WTC11 (cell line): ENCODE results near the gene AP3B2. TPM values are rescaled to one million over a fixed set of nuclear protein-coding genes. Genes with fewer than 3 reads are reported as not detected.

Experiments used
- ATAC-seq: fragments of 200-7000 bp; cut with Tn5 transposase; 2 replicates; pipeline ENCODE4 v1.10.0; 2021; ENCODE audit warnings: mild to moderate bottlenecking, moderate library complexity
- CTCF ChIA-PET: fragments of 300-600 bp; sonication (Branson Sonifier 250); formaldehyde crosslinking; loops from one replicate; lab custom pipeline; 2021; ENCODE audit warnings: antibody characterized with exemption; lab: Charles Lee
- POLR2A ChIA-PET: fragments of 350-600 bp; sonication (Branson Sonifier 250); formaldehyde crosslinking; loops from one replicate; lab custom pipeline; 2021; ENCODE audit warnings: antibody characterized with exemption; lab: Charles Lee
- DNase-seq: peaks from one replicate; pipeline ENCODE4 v3.0.0; 2021; ENCODE audit warnings: low spot score
- H3K27ac Mint-ChIP-seq: 2 replicates; pipeline ENCODE4 v1.8.0; 2021; ENCODE audit warnings: mixed read lengths
- H3K27me3 Mint-ChIP-seq: 2 replicates; pipeline ENCODE4 v1.8.0; 2021; ENCODE audit warnings: low read depth, mild to moderate bottlenecking, moderate library complexity, mixed read lengths
- H3K36me3 Mint-ChIP-seq: 2 replicates; pipeline ENCODE4 v1.8.0; 2021; ENCODE audit warnings: mixed read lengths
- H3K4me1 Mint-ChIP-seq: 2 replicates; pipeline ENCODE4 v1.8.0; 2022; ENCODE audit warnings: mixed read lengths
- H3K4me3 Mint-ChIP-seq: 2 replicates; pipeline ENCODE4 v1.8.0; 2021; ENCODE audit warnings: mild to moderate bottlenecking, moderate library complexity, mixed read lengths
- H3K9me3 Mint-ChIP-seq: 2 replicates; pipeline ENCODE4 v1.8.0; 2021; ENCODE audit warnings: mixed read lengths
- ELF4 ChIP-seq: sonication (generic); formaldehyde crosslinking; IDR thresholded peaks from 2 replicates; pipeline ENCODE4 v1.8.1; 2022; ENCODE audit warnings: low read depth, mild to moderate bottlenecking, moderate library complexity, missing genetic modification reagents
- FOXK1 ChIP-seq: sonication (generic); formaldehyde crosslinking; IDR thresholded peaks from 2 replicates; pipeline ENCODE4 v1.8.0; 2022; ENCODE audit warnings: mild to moderate bottlenecking, moderate library complexity, missing genetic modification reagents
- GRHL2 ChIP-seq: fragments of 250-450 bp; sonication (Bioruptor Pico); IDR thresholded peaks from 2 replicates; pipeline ENCODE4 v1.8.0; 2022; ENCODE audit warnings: mild to moderate bottlenecking, moderate library complexity; ENCODE audit not compliant: insufficient replicate concordance, severe bottlenecking
- HMGA2 ChIP-seq: fragments of 250-450 bp; sonication (Bioruptor Pico); IDR thresholded peaks from 2 replicates; pipeline ENCODE4 v1.4.0; 2021; ENCODE audit warnings: mild to moderate bottlenecking, moderate library complexity
- IRF2 ChIP-seq: sonication (generic); formaldehyde crosslinking; IDR thresholded peaks from 2 replicates; pipeline ENCODE4 v1.8.0; 2022; ENCODE audit warnings: low read depth, missing genetic modification reagents, borderline replicate concordance
- KAT7 ChIP-seq: sonication (generic); formaldehyde crosslinking; IDR thresholded peaks from 2 replicates; pipeline ENCODE4 v1.8.1; 2023; ENCODE audit warnings: missing genetic modification reagents, mild to moderate bottlenecking, borderline replicate concordance
- MYBL2 ChIP-seq: sonication (generic); formaldehyde crosslinking; IDR thresholded peaks from 2 replicates; pipeline ENCODE4 v1.8.1; 2023; ENCODE audit warnings: mild to moderate bottlenecking, moderate library complexity, missing genetic modification reagents
- OVOL2 ChIP-seq: fragments of 250-450 bp; sonication (Bioruptor Pico); IDR thresholded peaks from 2 replicates; pipeline ENCODE4 v1.9.0; 2021; ENCODE audit warnings: mild to moderate bottlenecking, borderline replicate concordance
- SP1 ChIP-seq: sonication (generic); formaldehyde crosslinking; conservative IDR thresholded peaks from 2 replicates; pipeline ENCODE4 v1.8.1; 2022; ENCODE audit warnings: missing genetic modification reagents
- TCF7 ChIP-seq: sonication (generic); formaldehyde crosslinking; IDR thresholded peaks from 2 replicates; pipeline ENCODE4 v1.8.0; 2022; ENCODE audit warnings: mild to moderate bottlenecking, low read depth, missing genetic modification reagents, moderate library complexity
- TP53 ChIP-seq: sonication (generic); formaldehyde crosslinking; IDR thresholded peaks from 2 replicates; pipeline ENCODE4 v1.8.1; 2023; ENCODE audit warnings: mild to moderate bottlenecking, missing genetic modification reagents
- ZNF396 ChIP-seq: fragments of 250-450 bp; sonication (Bioruptor Pico); IDR thresholded peaks from 2 replicates; pipeline ENCODE4 v1.8.0; 2021; ENCODE audit warnings: mild to moderate bottlenecking, moderate library complexity, borderline replicate concordance
- ZNF671 ChIP-seq: fragments of 250-450 bp; sonication (Bioruptor Pico); IDR thresholded peaks from 2 replicates; pipeline ENCODE4 v1.8.0; 2021; ENCODE audit warnings: mild to moderate bottlenecking
- total RNA-seq: library from RNA; stranded (reverse); gene quantifications from 3 replicates; pipeline ENCODE4 v1.2.3, GENCODE V29; 2021
- TF ChIP-seq, protein P1 (sequence below): fragments of 250-450 bp; sonication (Bioruptor Pico); IDR thresholded peaks from 2 replicates; pipeline ENCODE4 v1.9.0; 2021; ENCODE audit warnings: moderate library complexity, mild to moderate bottlenecking, inconsistent platforms, borderline replicate concordance
- TF ChIP-seq, protein P2 (sequence below): sonication (generic); formaldehyde crosslinking; IDR thresholded peaks from 2 replicates; pipeline ENCODE4 v1.8.1; 2022; ENCODE audit warnings: missing genetic modification reagents, borderline replicate concordance
- TF ChIP-seq, protein P3 (sequence below): fragments of 250-450 bp; sonication (Bioruptor Pico); conservative IDR thresholded peaks from 2 replicates; pipeline ENCODE4 v1.9.0; 2021; ENCODE audit warnings: mild to moderate bottlenecking
- TF ChIP-seq, protein P4 (sequence below): sonication (generic); formaldehyde crosslinking; IDR thresholded peaks from 2 replicates; pipeline ENCODE4 v1.8.1; 2023; ENCODE audit warnings: mild to moderate bottlenecking, missing genetic modification reagents, moderate library complexity
- TF ChIP-seq, protein P5 (sequence below): sonication (generic); formaldehyde crosslinking; IDR thresholded peaks from 2 replicates; pipeline ENCODE4 v1.8.0; 2022; ENCODE audit warnings: mild to moderate bottlenecking, missing genetic modification reagents
- TF ChIP-seq, protein P6 (sequence below): sonication (generic); formaldehyde crosslinking; IDR thresholded peaks from 2 replicates; pipeline ENCODE4 v1.8.1; 2023; ENCODE audit warnings: mild to moderate bottlenecking, missing genetic modification reagents
- TF ChIP-seq, protein P7 (sequence below): fragments of 250-450 bp; sonication (Bioruptor Pico); IDR thresholded peaks from 2 replicates; pipeline ENCODE4 v1.9.0; 2021; ENCODE audit warnings: mild to moderate bottlenecking
- TF ChIP-seq, protein P8 (sequence below): sonication (generic); formaldehyde crosslinking; conservative IDR thresholded peaks from 2 replicates; pipeline ENCODE4 v1.8.1; 2022; ENCODE audit warnings: mild to moderate bottlenecking, missing genetic modification reagents
- TF ChIP-seq, protein P9 (sequence below): sonication (generic); formaldehyde crosslinking; IDR thresholded peaks from 2 replicates; pipeline ENCODE4 v1.8.0; 2022; ENCODE audit warnings: mild to moderate bottlenecking, missing genetic modification reagents

The AP3B2 gene
- total RNA-seq, 1 experiment from 2014 or later: 17.7 TPM

DNA sequence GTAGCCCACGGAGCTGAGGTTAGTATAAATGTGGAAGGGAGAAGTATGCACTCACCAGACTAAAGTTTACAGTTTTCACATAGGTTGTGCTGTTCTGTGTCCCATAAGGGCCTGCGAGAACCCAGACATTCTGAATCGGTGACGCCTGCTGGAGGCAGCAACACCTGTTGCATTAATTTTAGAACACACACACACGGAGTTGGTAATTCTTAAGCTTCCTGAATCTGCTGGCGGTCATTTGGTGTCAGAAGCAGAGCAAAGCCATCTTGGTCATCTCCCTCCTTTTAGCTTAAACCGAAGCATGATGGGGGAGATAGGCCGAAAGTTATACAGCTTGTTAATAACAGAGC lies 41.1 kb upstream of the AP3B2 start:
- CTCF ChIA-PET: interaction anchor here (0.8 to 1.8 kb wide), 9 partner anchors 14 to 220 kb away, joined by 3 to 8 read pairs (median 3); partner anchors contain the start of genes CPEB1 and RPS17
- no peaks in the 10 kb centered on the region for H3K9me3 Mint-ChIP-seq

DNA sequence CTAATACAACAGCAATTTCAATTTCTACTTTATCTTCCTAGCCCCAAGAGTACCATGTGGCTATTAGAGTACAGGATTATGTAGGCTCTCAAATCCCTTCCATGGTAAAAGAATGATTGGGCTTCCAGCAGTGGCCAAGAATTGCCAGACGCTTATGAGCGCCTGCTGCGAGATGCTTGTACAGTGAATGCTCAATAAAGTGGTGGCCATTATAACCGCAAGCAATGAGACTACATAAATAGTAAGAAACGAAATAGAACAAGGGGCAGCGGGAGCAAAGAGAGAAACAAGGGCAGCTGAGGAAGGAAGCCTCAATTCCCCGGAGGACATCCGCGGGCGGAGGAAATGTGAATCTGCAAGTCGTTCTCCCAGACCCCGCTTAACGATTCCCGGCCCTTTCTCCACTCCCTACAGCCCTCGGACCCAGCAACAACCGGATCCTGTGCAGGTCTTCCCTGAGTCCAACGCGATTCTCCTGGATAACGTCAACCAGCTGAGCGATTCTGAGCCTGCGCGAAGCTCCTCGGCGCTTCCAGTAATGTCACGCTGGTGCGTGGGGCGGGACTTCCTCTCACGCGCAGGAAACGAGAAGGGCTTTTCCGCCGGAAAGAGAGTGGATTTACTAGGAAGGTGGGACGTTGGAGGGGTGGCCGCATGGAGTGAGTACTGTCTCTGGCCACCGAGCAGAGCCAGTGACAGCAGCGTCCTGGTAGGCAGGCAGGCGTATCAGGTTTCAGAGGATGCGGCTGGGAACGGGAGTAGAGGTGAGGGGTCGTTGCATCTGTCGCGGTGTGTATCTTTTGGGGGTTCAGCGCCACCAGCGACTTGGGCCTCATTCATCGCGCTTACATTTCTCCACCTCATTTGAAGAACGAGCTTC lies 40.5 kb upstream of the AP3B2 start:
- peaks cover 17% of the 10 kb centered on the region for H3K36me3 Mint-ChIP-seq
- ATAC-seq (peak; percentile 95), DNase-seq (peak; percentile 81)
- CTCF ChIA-PET: interaction anchor here (0.6 to 1.8 kb wide), 11 partner anchors 15 to 235 kb away, joined by 3 to 8 read pairs (median 3); partner anchors contain the start of genes CPEB1, RAMAC and RPS17
- peak overlapping the region; percentile 94 for H3K4me3 Mint-ChIP-seq
- H3K27me3 Mint-ChIP-seq: no peaks in the 10 kb centered on the region
- H3K9me3 Mint-ChIP-seq: no peaks in the 10 kb centered on the region
- H3K4me1 Mint-ChIP-seq: peaks cover 13% of the 10 kb centered on the region
- H3K27ac Mint-ChIP-seq: peak overlapping the region; percentile 88
- POLR2A ChIA-PET: interaction anchor here (0.5 to 1.5 kb wide), 5 partner anchors 41 to 261 kb away, joined by 3 to 5 read pairs (median 4); partner anchors contain the start of genes C15orf40 and RPS17
- TF ChIP-seq, protein P1, sequence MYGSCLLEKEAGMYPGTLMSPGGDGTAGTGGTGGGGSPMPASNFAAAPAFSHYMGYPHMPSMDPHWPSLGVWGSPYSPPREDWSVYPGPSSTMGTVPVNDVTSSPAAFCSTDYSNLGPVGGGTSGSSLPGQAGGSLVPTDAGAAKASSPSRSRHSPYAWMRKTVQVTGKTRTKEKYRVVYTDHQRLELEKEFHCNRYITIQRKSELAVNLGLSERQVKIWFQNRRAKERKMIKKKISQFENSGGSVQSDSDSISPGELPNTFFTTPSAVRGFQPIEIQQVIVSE (CRISPR knock-in tag): no peak
- TF ChIP-seq TP53 (no peak), IRF2 (no peak), FOXK1 (CRISPR knock-in tag) (peak; percentile 85), KAT7 (CRISPR knock-in tag) (no peak), TCF7 (CRISPR knock-in tag) (no peak), MYBL2 (CRISPR knock-in tag) (0 out of 2 replicates have a peak, but pooled peaks have one; percentile 32), ZNF396 (CRISPR knock-in tag) (no peak), OVOL2 (CRISPR knock-in tag) (no peak), ELF4 (CRISPR knock-in tag) (no peak), GRHL2 (CRISPR knock-in tag) (no peak), ZNF671 (CRISPR knock-in tag) (no peak)
- TF ChIP-seq, protein P2, sequence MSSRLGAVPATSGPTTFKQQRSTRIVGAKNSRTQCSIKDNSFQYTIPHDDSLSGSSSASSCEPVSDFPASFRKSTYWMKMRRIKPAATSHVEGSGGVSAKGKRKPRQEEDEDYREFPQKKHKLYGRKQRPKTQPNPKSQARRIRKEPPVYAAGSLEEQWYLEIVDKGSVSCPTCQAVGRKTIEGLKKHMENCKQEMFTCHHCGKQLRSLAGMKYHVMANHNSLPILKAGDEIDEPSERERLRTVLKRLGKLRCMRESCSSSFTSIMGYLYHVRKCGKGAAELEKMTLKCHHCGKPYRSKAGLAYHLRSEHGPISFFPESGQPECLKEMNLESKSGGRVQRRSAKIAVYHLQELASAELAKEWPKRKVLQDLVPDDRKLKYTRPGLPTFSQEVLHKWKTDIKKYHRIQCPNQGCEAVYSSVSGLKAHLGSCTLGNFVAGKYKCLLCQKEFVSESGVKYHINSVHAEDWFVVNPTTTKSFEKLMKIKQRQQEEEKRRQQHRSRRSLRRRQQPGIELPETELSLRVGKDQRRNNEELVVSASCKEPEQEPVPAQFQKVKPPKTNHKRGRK (CRISPR knock-in tag): no peak
- TF ChIP-seq, protein P3, sequence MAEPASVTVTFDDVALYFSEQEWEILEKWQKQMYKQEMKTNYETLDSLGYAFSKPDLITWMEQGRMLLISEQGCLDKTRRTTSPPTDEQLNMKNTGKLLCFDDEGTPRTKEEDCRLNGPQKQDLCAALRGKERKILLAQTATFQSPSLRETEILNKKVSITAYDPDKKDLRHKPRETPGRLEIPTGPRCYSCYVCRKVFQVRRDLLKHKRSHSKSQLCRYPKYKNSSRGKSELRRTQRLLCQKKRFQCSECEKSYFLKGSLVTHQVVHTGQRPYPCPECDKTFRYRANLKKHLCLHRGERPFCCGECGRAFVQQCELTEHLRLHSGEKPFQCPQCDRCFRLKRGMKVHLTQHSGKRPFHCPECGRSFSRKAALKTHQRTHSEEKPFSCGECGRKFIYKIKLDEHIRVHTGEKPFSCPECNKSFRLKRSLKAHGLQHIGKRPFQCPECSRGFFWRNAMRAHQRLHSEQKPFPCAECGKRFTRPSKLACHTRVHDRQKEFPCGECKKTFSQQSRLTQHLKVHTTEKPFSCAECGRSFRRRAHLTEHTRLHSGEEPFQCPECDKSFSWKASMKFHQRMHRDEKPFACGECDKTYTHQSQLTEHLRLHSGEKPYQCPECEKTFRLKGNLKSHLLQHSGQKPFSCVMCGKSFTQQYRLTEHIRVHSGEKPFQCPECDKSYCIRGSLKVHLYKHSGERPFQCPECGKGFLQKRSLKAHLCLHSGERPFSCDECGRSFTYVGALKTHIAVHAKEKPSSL (CRISPR knock-in tag): no peak
- TF ChIP-seq, protein P4, sequence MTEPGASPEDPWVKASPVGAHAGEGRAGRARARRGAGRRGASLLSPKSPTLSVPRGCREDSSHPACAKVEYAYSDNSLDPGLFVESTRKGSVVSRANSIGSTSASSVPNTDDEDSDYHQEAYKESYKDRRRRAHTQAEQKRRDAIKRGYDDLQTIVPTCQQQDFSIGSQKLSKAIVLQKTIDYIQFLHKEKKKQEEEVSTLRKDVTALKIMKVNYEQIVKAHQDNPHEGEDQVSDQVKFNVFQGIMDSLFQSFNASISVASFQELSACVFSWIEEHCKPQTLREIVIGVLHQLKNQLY (CRISPR knock-in tag): no peak
- TF ChIP-seq, protein P5, sequence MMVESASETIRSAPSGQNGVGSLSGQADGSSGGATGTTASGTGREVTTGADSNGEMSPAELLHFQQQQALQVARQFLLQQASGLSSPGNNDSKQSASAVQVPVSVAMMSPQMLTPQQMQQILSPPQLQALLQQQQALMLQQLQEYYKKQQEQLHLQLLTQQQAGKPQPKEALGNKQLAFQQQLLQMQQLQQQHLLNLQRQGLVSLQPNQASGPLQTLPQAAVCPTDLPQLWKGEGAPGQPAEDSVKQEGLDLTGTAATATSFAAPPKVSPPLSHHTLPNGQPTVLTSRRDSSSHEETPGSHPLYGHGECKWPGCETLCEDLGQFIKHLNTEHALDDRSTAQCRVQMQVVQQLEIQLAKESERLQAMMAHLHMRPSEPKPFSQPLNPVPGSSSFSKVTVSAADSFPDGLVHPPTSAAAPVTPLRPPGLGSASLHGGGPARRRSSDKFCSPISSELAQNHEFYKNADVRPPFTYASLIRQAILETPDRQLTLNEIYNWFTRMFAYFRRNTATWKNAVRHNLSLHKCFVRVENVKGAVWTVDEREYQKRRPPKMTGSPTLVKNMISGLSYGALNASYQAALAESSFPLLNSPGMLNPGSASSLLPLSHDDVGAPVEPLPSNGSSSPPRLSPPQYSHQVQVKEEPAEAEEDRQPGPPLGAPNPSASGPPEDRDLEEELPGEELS: peak; percentile 40; the same call in 1 of the 2 replicates
- TF ChIP-seq, protein P6, sequence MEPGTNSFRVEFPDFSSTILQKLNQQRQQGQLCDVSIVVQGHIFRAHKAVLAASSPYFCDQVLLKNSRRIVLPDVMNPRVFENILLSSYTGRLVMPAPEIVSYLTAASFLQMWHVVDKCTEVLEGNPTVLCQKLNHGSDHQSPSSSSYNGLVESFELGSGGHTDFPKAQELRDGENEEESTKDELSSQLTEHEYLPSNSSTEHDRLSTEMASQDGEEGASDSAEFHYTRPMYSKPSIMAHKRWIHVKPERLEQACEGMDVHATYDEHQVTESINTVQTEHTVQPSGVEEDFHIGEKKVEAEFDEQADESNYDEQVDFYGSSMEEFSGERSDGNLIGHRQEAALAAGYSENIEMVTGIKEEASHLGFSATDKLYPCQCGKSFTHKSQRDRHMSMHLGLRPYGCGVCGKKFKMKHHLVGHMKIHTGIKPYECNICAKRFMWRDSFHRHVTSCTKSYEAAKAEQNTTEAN (CRISPR knock-in tag): no peak
- TF ChIP-seq, protein P7, sequence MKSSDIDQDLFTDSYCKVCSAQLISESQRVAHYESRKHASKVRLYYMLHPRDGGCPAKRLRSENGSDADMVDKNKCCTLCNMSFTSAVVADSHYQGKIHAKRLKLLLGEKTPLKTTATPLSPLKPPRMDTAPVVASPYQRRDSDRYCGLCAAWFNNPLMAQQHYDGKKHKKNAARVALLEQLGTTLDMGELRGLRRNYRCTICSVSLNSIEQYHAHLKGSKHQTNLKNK (CRISPR knock-in tag): no peak

More for the DNA sequence above, 41.1 kb upstream of the AP3B2 start:
- Mint-ChIP-seq H3K36me3 (peaks cover 22% of the 10 kb centered on the region), H3K27me3 (no peaks in the 10 kb centered on the region), H3K27ac (peak overlapping the region; percentile 88), H3K4me3 (peak overlapping the region; percentile 94), H3K4me1 (peaks cover 13% of the 10 kb centered on the region)
- DNase-seq: no peak
- ATAC-seq: peak; percentile 9
- POLR2A ChIA-PET: interaction anchor here (0.5 to 1.5 kb wide), 3 partner anchors 42 to 261 kb away, joined by 3 to 5 read pairs (median 4); partner anchors contain the start of gene C15orf40
- TF ChIP-seq, protein P8, sequence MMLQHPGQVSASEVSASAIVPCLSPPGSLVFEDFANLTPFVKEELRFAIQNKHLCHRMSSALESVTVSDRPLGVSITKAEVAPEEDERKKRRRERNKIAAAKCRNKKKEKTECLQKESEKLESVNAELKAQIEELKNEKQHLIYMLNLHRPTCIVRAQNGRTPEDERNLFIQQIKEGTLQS: no peak
- TF ChIP-seq HMGA2 (CRISPR knock-in tag): no peak
- no peak for TF ChIP-seq IRF2
- TF ChIP-seq SP1 (CRISPR knock-in tag): no peak
- no peak for TF ChIP-seq TP53
- TF ChIP-seq, protein P9, sequence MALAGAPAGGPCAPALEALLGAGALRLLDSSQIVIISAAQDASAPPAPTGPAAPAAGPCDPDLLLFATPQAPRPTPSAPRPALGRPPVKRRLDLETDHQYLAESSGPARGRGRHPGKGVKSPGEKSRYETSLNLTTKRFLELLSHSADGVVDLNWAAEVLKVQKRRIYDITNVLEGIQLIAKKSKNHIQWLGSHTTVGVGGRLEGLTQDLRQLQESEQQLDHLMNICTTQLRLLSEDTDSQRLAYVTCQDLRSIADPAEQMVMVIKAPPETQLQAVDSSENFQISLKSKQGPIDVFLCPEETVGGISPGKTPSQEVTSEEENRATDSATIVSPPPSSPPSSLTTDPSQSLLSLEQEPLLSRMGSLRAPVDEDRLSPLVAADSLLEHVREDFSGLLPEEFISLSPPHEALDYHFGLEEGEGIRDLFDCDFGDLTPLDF (CRISPR knock-in tag): no peak
